GM04503 (cell line): ENCODE results near the gene HHAT.
"Not testable (repeated sequence)": the region's sequence is repeated elsewhere in the genome, so short reads cannot be mapped to it uniquely, and the experiment has no call there.

Source experiments
- DNase-seq: peaks from one replicate; pipeline ENCODE4 v3.0.0-alpha.2; 2012; ENCODE audit warnings: low read depth

HHAT gene

GRCh38 chr1:210397252-210397651 is 68.5 kb downstream of the HHAT start:
- no peak for DNase-seq

- DNase-seq = no peak
Measured at GRCh38 chr1:210397681-210398080, 69.0 kb downstream of the HHAT start.

GRCh38 chr1:210398466-210398865 is 69.8 kb downstream of the HHAT start:
- no peak for DNase-seq

- no peak for DNase-seq
Measured at GRCh38 chr1:210400043-210400840, 71.5 kb downstream of the HHAT start.

GRCh38 chr1:210402560-210402959 is 73.9 kb downstream of the HHAT start:
- no peak for DNase-seq

- no peak for DNase-seq
Measured at GRCh38 chr1:210405316-210405715, 76.6 kb downstream of the HHAT start.

GRCh38 chr1:210406341-210406740 is 77.6 kb downstream of the HHAT start:
- DNase-seq = not testable (repeated sequence)

GRCh38 chr1:210407207-210407886 is 78.6 kb downstream of the HHAT start:
- no peak for DNase-seq

- DNase-seq = no peak
Measured at GRCh38 chr1:210407887-210408252, 79.2 kb downstream of the HHAT start.

GRCh38 chr1:210412240-210412639 is 83.5 kb downstream of the HHAT start:
- no peak for DNase-seq

GRCh38 chr1:210413951-210414350 is 85.2 kb downstream of the HHAT start:
- no peak for DNase-seq

- DNase-seq = no peak
Measured at GRCh38 chr1:210415846-210416448, 87.2 kb downstream of the HHAT start.

GRCh38 chr1:210416681-210417080 is 88.0 kb downstream of the HHAT start:
- DNase-seq = no peak

- DNase-seq = no peak
Measured at GRCh38 chr1:210417881-210418280, 89.2 kb downstream of the HHAT start.

GRCh38 chr1:210418863-210419650 is 90.4 kb downstream of the HHAT start:
- DNase-seq = no peak

- DNase-seq = not testable (repeated sequence)
Measured at GRCh38 chr1:210426696-210427095, 98.0 kb downstream of the HHAT start.

- DNase-seq = no peak
Measured at GRCh38 chr1:210428696-210429095, 100.0 kb downstream of the HHAT start.

GRCh38 chr1:210434223-210434622 is 105.5 kb downstream of the HHAT start:
- no peak for DNase-seq

GRCh38 chr1:210437111-210437510 is 108.4 kb downstream of the HHAT start:
- DNase-seq = no peak

GRCh38 chr1:210437781-210438180 is 109.1 kb downstream of the HHAT start:
- no peak for DNase-seq

- DNase-seq = peak; percentile 98
Measured at GRCh38 chr1:210438928-210439841, 110.5 kb downstream of the HHAT start.
